Adipocyte (in vitro differentiated cells): Measurements from ENCODE around the gene AOPEP.

Source experiments
- DNase-seq: peaks from one replicate; pipeline ENCODE4 v3.0.0-alpha.2; 2015; ENCODE audit warnings: low read depth
- H3K27me3 ChIP-seq: replicated peaks from 2 replicates; pipeline ENCODE4 v1.7.0; 2013; ENCODE audit warnings: mild to moderate bottlenecking, low read length, moderate library complexity; ENCODE audit not compliant: control insufficient read depth, insufficient read depth
- H3K36me3 ChIP-seq: 2 replicates; pipeline ENCODE4 v1.7.0; 2013; ENCODE audit warnings: low read length, mild to moderate bottlenecking, moderate library complexity; ENCODE audit not compliant: control insufficient read depth, insufficient read depth, severe bottlenecking
- H3K4me1 ChIP-seq: 2 replicates; pipeline ENCODE4 v1.7.0; 2013; ENCODE audit warnings: mild to moderate bottlenecking, low read length, moderate library complexity; ENCODE audit not compliant: control insufficient read depth, insufficient read depth
- H3K4me3 ChIP-seq: 2 replicates; pipeline ENCODE4 v1.7.0; 2013; ENCODE audit warnings: mild to moderate bottlenecking, low read length, moderate library complexity
- H3K9ac ChIP-seq: 2 replicates; pipeline ENCODE4 v1.7.0; 2013; ENCODE audit warnings: mild to moderate bottlenecking, low read length, moderate library complexity
- H3K9me3 ChIP-seq: 2 replicates; pipeline ENCODE4 v1.7.0; 2013; ENCODE audit warnings: mild to moderate bottlenecking, low read length, moderate library complexity; ENCODE audit not compliant: control insufficient read depth

AOPEP gene

DNA sequence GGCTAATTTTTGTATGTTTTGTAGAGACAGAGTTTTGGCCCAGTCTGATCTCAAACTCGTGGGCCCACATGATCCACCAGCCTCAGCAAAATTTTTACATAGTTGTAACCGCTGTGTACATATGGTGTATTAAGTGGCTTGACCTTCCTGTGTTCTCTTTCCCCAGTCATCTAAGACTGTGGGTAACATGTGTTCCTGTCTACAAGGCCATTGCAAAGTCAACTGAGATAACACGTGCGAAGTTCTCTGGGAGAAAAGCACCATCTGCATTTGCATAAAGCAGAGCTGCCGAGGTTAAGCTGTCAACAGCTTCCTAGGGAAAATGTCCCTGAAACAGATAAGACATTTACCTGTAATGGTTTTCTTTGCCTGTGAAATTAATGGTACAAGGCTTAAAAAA, 317.3 kb downstream of the AOPEP start:
- no peak overlapping the region for H3K9ac ChIP-seq
- peaks cover 4% of the 10 kb centered on the region for H3K4me1 ChIP-seq
- DNase-seq = no peak
- H3K4me3 ChIP-seq = no peak overlapping the region
- H3K36me3 ChIP-seq = peaks cover 9% of the 10 kb centered on the region
- H3K9me3 ChIP-seq = no peaks in the 10 kb centered on the region
- H3K27me3 ChIP-seq = no peaks in the 10 kb centered on the region

DNA sequence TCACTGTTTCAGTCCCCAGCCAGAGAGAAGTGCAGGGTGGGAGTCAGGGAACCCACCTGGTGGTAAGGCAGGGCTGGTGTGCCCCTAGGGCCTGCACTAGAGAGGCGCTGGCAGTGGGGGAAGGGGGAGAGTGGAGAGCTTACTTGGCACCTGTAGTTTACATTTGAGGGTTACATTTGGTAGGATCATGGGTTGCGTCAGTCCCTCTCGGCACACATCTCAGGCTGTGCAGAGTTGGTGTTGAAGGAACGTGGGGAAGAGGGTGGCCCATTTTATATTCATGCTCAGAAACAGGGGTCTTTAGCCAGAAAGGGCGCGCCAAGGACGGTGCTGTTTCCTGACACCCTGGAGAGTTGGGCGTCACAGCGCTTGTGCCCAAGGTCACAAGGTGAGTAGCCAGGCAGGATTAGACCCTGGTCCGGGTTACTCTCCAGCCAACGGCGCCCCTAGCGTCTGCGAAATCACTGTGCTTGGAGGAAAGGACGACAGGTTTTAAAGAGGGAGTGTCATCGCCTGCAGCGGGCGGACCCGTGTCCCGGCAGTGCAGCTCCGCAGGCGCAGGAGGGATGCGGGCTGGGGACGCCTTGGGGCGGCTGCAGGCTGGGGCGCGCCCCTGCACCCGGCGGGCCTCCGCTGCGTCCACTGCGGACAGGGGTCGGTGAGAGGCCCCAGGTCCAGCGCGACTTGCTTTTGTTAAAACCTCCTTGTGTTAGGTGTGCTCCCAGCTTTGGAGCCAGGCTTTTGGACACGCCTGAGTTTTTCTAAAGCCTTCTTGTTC, 318.4 kb downstream of the AOPEP start:
- Histone ChIP-seq H3K9ac (no peak overlapping the region), H3K27me3 (no peaks in the 10 kb centered on the region), H3K9me3 (no peaks in the 10 kb centered on the region), H3K4me3 (no peak overlapping the region), H3K4me1 (peaks cover 14% of the 10 kb centered on the region), H3K36me3 (peaks cover 9% of the 10 kb centered on the region)
- DNase-seq = no peak

DNA sequence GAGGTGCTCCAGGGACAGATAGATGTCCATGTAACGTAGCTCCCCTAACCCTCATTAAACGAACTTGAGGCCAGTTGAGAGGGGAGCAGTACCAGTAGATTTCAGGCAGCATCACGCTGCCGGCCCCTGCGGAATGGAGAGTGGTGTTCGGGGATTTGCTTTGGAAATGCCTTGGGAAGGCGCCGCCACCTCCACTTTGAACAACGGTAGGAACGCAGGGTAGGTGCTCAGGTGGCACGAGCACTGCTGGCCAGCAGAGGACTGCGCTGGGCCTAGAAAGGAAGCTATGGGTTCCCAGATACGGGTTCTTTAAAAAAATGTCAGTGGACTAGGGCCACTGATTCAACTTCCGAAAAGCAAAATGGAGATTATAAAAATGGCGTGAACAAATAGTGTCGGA, 319.3 kb downstream of the AOPEP start:
- Histone ChIP-seq H3K9me3 (no peaks in the 10 kb centered on the region), H3K9ac (no peak overlapping the region), H3K4me3 (no peak overlapping the region), H3K27me3 (no peaks in the 10 kb centered on the region), H3K4me1 (peaks cover 16% of the 10 kb centered on the region), H3K36me3 (peaks cover 9% of the 10 kb centered on the region)
- DNase-seq = no peak

DNA sequence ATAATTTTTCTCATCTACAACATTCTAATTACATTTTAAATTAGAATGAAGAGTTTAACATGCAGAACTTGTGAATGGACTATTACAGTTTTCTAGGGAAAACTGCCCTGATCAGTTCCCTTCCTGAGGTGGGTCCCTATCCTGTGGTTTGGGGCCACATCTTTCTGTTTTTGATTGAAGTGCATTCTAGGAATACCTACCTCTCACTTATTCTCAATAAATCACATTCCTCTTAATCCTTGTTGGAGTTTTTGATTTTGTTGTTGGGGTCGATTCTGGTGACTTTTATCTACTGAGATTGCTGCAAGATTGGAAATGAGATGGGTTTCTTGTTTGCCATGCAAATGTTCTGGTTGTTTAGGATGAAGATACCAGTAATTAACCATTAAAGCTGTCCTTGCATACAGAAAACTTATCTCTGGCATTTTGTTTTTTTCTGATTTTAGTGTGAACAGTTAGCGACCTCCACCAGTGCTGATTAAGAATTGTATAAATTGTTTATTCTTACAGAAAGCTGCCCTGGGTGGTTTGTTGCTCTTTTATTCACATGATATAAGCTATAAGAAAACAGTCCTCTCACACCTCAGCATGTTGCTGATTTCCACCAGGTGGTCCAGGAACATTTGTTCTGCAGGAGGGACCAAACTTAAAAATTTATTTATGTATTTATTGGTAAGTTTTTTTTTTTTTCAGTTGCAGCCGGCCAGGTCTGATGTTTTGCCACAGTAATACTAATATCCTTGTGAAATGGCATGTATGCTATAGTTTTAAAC, 321.1 kb downstream of the AOPEP start:
- H3K4me3 ChIP-seq = no peak overlapping the region
- no peak overlapping the region for H3K9ac ChIP-seq
- no peaks in the 10 kb centered on the region for H3K27me3 ChIP-seq

DNA sequence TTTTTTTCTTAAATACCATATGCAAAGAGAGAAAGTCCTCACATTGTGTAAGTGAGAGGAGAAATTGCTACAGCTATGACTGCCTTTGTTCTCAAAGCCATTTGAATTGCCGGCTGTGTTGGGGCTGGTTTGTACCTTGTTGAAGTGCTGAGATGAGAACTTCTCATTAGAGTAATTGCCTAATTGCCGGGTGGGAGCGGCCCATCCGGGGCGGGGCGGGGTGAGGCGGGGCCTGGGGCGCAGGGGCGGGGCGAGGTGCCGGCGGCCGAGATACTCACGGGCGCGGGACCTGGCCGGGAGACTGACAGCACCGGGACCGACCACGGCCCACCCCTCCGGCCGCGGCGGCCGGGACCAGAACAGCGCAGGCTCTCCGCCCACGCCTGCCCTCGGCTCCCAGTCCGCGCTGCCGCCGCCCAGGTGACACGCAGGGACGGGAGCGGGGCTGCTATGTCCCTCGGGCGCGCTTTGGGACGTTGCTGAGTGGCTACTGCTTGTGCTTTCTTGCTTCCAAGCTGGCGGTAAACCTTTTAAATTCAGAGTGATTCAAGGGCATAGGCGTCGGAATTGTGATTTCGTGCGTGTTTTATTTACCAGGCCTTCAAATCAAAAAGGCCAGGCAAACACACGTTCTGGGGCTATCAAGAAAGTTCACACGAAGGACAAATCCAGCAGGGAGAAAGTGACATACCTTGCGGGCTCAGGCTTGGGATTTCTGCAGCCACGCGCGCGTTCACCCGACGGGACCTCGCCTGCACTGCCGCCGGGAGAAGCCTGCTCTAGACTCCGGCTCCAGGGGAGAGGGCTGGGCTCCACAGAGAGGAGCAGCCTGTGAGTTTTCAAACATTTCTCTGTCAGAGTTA, 322.0 kb downstream of the AOPEP start:
- peak overlapping the region; percentile 84 for H3K9ac ChIP-seq
- no peaks in the 10 kb centered on the region for H3K9me3 ChIP-seq
- no peaks in the 10 kb centered on the region for H3K27me3 ChIP-seq
- peak; percentile 77 for DNase-seq
- H3K4me3 ChIP-seq = peak overlapping the region; percentile 83
- peaks cover 23% of the 10 kb centered on the region for H3K4me1 ChIP-seq
- H3K36me3 ChIP-seq = peaks cover 9% of the 10 kb centered on the region

More for the DNA sequence above, 321.1 kb downstream of the AOPEP start:
- no peak for DNase-seq
- H3K4me1 ChIP-seq = peaks cover 16% of the 10 kb centered on the region
- peaks cover 9% of the 10 kb centered on the region for H3K36me3 ChIP-seq
- H3K9me3 ChIP-seq = no peaks in the 10 kb centered on the region

DNA sequence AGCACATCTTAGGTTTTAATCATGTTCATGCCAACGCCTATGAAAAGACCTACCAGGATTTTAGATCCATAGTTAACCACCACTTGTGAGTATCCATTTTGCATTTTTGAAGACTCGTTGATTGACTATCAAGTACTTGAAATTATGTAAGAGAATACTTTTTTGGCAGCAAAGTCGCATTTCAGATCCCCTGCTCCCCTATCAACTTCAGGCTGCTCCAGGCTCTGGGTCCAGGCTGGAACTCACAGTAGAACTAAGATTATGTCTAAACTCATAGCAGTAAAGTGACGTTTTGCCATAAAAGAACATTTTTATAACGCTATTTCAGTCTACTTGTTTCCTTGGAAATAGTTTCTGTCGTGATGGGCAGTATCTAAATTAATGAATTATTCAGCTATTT, 323.3 kb downstream of the AOPEP start:
- Histone ChIP-seq H3K4me1 (peaks cover 35% of the 10 kb centered on the region), H3K9me3 (no peaks in the 10 kb centered on the region), H3K9ac (no peak overlapping the region), H3K4me3 (peak overlapping the region; percentile 83), H3K27me3 (no peaks in the 10 kb centered on the region), H3K36me3 (peaks cover under 1% of the 10 kb centered on the region)
- DNase-seq = peak; percentile 61

DNA sequence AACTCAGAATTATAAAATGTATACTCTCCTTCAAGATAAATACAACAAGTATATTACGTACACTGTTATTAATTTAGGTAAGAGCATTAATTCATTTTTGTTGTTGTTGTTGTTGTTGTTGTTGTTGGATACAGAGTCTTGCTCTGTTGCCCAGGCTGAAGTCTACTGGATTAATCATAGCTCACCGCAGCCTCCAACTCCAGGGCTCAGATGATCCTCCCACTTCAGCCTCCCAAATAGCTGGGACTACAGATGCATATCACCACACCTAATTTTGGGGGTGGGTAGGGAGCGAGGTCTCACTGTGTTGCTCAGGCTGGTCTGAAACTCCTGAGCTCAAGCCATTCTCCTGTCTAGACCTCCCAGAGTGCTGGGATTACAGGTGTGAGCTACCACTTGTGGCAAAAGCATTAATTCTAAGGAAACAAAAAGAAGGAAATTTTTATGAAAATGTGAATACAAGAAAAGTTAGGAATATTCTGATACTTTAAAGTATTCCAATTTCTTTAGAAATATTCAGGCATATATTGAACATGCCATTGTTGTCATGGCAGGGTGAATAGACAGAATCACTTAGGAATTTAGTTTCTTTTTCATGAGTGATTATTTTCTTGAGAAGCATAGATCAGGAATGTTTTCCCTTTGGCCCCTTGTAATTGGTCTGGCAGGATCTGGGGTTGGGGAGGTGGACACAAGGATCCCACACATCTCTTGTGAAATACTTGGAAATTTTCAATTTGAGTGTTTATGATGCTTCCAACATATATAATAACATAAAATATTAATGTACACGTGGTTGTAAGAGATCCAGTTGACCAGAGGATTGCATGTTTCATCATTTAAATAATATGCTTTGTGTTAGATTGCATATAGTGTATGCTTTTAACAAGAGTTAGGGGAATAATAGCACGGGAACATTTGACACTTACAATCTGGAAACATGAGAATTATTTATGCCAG, 327.4 kb downstream of the AOPEP start:
- Histone ChIP-seq H3K36me3 (no peaks in the 10 kb centered on the region), H3K9ac (no peak overlapping the region), H3K27me3 (no peaks in the 10 kb centered on the region), H3K4me1 (peaks cover 54% of the 10 kb centered on the region), H3K4me3 (no peak overlapping the region), H3K9me3 (no peaks in the 10 kb centered on the region)
- peak; percentile 68 for DNase-seq

DNA sequence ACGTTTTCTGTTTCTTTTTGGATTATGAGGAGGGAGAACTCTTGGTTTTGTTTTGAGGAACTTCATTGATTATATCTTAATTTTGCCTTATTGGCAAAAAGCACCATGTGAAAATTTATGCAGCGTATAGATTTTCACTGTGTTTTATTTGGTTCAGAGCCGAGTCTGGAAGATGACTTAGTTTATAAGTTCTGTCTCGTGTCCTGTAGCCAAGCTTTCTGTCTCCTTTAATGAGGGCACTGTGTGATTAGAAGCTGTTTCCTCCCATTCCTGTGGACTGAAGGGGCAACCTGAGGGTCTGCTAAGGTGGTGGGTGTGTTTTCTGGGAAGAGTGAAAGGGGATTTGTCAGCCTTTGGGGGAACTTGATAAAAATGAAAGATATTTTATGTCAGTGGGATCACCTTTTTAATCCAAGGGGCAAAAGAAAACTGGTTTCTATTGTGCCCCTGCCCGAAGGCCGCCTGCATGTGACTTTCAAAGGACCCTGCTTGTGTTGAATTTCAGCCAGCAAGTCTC, 328.9 kb downstream of the AOPEP start:
- Histone ChIP-seq H3K4me3 (peak overlapping the region; percentile 29), H3K9ac (no peak overlapping the region), H3K36me3 (no peaks in the 10 kb centered on the region), H3K27me3 (no peaks in the 10 kb centered on the region), H3K4me1 (peaks cover 43% of the 10 kb centered on the region), H3K9me3 (no peaks in the 10 kb centered on the region)
- peak; percentile 55 for DNase-seq

DNA sequence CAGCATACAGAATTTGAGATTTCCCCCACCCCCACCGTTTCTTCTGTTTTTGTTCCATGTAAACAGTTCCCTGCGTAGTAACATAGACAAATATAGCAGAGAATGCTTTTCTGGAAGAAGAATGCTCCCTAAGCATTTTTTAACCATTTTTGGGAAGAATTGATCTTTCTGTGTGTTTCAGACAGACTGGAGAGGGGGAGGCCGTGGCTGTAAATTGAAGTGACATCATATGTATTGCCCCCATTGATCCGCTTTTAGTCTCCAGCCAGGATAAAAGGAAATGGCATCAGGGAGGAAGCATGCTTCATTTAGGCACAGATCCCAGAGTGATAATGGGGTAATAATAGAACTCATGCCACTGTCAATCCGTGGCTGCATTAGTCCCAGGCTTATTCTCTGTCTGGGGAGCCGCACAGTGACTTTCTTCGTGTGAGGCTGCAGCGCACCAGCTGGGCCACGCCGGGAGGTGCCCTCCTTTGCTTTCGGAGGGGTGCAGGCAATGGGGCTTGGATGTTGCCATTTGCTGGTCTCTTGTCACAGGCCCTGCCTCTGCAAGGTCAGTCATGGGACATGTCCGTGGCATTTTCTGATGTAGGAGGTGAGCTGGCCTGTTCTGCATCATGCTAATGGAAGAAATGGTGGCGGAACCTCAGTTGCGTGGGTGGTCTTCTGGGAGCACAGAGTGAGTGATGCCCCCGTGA, 329.5 kb downstream of the AOPEP start:
- no peaks in the 10 kb centered on the region for H3K36me3 ChIP-seq
- H3K4me3 ChIP-seq = no peak overlapping the region
- H3K9ac ChIP-seq = no peak overlapping the region
- DNase-seq = peak; percentile 62
- H3K4me1 ChIP-seq = peaks cover 43% of the 10 kb centered on the region
- H3K27me3 ChIP-seq = no peaks in the 10 kb centered on the region
- H3K9me3 ChIP-seq = no peaks in the 10 kb centered on the region

DNA sequence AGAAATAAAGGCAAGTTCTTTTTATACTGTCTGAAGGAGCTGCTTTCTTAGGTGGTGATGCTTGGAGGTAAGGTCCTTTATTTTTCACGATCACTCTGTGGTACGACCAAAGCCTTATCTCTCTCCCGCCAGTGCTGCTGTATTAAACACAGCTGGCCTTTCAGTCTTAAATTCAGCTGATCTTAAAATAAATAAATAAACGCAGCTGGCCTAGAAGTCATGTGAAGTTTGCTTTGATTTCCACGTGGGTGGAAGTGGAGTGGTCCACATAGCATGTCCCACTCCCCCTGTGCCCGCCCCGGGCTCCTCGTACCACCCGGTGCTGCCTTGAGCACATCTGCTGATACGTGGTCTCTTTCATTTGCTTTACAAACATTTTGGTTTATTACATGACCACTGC, 330.6 kb downstream of the AOPEP start:
- Histone ChIP-seq H3K9me3 (no peaks in the 10 kb centered on the region), H3K9ac (no peak overlapping the region), H3K4me1 (peaks cover 43% of the 10 kb centered on the region), H3K4me3 (no peak overlapping the region), H3K36me3 (peaks cover 5% of the 10 kb centered on the region), H3K27me3 (no peaks in the 10 kb centered on the region)
- DNase-seq = peak; percentile 49
